ENCODE measurements around the gene MET.

DNA sequence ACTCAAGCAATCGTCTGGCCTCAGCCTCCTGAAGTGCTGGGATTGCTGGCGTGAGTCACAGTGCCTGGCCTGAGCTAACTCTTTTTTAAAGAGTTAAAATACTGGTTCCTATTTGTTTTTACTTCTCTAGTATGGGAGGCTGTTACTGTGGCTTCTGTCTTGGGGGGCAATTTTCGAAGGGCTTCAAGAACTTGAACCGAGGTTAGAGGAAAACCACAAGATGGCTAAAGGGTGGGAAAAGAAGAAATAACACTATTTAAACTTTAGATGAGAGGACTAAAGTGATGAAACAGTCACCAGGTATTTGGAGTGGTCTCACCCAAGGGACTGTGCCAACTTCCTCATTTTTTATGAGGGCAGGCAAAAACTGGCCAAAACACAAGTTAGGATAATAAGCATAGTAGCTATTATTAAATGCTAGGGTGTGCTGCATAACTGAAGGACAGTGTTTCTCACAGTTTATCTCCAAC, 17.8 kb downstream of the MET start:
- TF ChIP-seq CHD2 (IDR thresholded peaks at IDR 0.05; ENCODE audit: low read length) = no peak
- TF ChIP-seq, protein P1, sequence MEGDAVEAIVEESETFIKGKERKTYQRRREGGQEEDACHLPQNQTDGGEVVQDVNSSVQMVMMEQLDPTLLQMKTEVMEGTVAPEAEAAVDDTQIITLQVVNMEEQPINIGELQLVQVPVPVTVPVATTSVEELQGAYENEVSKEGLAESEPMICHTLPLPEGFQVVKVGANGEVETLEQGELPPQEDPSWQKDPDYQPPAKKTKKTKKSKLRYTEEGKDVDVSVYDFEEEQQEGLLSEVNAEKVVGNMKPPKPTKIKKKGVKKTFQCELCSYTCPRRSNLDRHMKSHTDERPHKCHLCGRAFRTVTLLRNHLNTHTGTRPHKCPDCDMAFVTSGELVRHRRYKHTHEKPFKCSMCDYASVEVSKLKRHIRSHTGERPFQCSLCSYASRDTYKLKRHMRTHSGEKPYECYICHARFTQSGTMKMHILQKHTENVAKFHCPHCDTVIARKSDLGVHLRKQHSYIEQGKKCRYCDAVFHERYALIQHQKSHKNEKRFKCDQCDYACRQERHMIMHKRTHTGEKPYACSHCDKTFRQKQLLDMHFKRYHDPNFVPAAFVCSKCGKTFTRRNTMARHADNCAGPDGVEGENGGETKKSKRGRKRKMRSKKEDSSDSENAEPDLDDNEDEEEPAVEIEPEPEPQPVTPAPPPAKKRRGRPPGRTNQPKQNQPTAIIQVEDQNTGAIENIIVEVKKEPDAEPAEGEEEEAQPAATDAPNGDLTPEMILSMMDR (IDR thresholded peaks at IDR 0.05; ENCODE audit: control extremely low read depth in 1 of 3, insufficient read depth in 1 of 3, low read depth in 1 of 3, low read length in 3 of 3) = no peak
- TF ChIP-seq POLR2AphosphoS5 (IDR thresholded peaks at IDR 0.05; ENCODE audit: low read depth, low read length) = no peak
